ENCODE results near the gene MS4A2. TPM values are rescaled to one million over a fixed set of nuclear protein-coding genes. Genes with fewer than 3 reads are reported as not detected.

MS4A2 gene
- not detected in 2 replicates for total RNA-seq

DNA sequence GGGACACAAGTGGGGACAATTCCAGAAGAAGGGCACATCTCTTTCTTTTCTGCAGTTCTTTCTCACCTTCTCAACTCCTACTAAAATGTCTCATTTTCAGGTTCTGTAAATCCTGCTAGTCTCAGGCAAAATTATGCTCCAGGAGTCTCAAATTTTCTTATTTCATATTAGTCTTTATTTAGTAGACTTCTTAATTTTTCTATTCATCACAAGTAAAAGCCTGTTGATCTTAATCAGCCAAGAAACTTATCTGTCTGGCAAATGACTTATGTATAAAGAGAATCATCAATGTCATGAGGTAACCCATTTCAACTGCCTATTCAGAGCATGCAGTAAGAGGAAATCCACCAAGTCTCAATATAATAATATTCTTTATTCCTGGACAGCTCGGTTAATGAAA is at the start of gene MS4A2:
MS4A2 (plus strand) TSS at position 301 of the 400 bp plus-strand sequence. CDS start 102 bp downstream, outside the sequence.

DNA sequence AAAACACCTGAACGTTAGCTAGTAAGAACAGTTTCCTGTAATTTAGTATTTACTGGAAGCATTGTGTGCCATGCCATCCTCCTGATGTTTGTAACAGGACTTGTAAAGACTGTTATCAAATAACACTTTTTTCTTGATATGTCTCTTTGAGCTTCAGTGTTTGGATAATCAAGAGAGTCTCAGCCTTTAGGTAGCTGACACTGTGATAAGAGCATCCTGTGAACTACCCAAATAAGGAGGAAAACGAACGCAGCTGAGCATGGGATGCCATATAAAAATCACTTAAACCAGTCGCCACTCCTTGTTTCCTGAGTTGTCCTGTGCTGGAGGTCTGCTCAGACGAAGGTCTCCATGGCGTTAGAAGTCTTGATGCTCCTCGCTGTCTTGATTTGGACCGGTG is 48.4 kb upstream of the MS4A2 start, which contains the start of gene OOSP2:
OOSP2 (plus strand) TSS at position 301 of the 400 bp plus-strand sequence; CDS start at position 352, 51 bp downstream.

DNA sequence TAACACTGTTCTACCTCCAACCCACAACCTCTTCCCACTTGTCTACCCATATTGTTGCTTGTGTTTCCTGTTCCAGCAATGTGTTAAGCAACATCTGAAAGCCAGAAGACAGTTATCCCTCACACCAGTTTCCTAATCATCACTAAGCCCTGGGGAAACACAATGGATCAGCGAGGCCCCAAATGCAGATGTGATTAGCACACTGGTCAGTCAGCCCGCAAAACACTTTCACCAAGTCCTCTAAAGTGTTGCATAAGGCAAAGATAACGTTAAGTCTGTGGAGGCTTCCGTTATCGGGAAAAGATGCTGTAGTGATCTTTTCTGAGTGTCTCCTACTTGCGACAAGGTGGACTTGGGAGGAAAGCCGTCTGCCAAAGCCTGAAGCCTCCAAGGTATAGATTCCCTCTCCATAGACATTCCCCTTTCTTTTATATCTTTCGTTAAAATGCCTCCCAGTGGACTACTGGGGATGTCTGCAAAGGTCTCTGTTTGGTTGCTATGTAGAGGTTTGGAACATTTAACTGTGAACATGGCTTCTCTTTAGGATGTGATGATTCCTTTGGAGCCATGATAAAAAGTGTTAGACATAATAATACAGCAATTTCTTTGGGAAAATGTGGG is 32.0 kb upstream of the MS4A2 start, which contains the start of gene MS4A3:
MS4A3 (plus strand) TSS at position 317 of the 621 bp plus-strand sequence. CDS start 4,496 bp downstream, outside the sequence.

Other genes with a start within 250 kb of the MS4A2 start
- not detected in 2 replicates for gene CBLIF, start 243.2 kb upstream of the MS4A2 start, total RNA-seq
- not detected in 2 replicates for gene TCN1, start 222.2 kb upstream of the MS4A2 start, total RNA-seq
- not detected in 2 replicates for gene OOSP3, start 209.9 kb upstream of the MS4A2 start, total RNA-seq
- not detected in 2 replicates for gene OOSP1, start 150.2 kb upstream of the MS4A2 start, total RNA-seq
- gene OOSP4A, start 124.6 kb upstream of the MS4A2 start, total RNA-seq: not detected in 2 replicates
- gene OOSP4B, start 71.5 kb upstream of the MS4A2 start, total RNA-seq: not detected in 2 replicates
- not detected in 2 replicates for gene OOSP2, start 48.3 kb upstream of the MS4A2 start, total RNA-seq
- not detected in 2 replicates for gene MS4A3, start 32.0 kb upstream of the MS4A2 start, total RNA-seq
- gene MS4A6A, start 94.4 kb downstream of the MS4A2 start, total RNA-seq: 0.40 and 0.65 TPM in 2 replicates
- gene MS4A4E, start 154.5 kb downstream of the MS4A2 start, total RNA-seq: not detected in 2 replicates
- not detected in 2 replicates for gene MS4A4A, start 192.0 kb downstream of the MS4A2 start, total RNA-seq
- not detected in 2 replicates for gene MS4A6E, start 238.6 kb downstream of the MS4A2 start, total RNA-seq

Data from thoracic aorta endothelial cell (primary cell).